NCI-H1436 (cell line): ENCODE measurements around the gene MCM3AP.
"Not testable (repeated sequence)": the region's sequence is repeated elsewhere in the genome, so short reads cannot be mapped to it uniquely, and the experiment has no call there.

Source experiments
- DNase-seq: peaks from one replicate; lab custom pipeline; 2025; lab: John Stamatoyannopoulos, UW

MCM3AP gene

GRCh38 chr21:46203203-46203600, 82.2 kb downstream of the MCM3AP start:
- DNase-seq, result no peak

DNA sequence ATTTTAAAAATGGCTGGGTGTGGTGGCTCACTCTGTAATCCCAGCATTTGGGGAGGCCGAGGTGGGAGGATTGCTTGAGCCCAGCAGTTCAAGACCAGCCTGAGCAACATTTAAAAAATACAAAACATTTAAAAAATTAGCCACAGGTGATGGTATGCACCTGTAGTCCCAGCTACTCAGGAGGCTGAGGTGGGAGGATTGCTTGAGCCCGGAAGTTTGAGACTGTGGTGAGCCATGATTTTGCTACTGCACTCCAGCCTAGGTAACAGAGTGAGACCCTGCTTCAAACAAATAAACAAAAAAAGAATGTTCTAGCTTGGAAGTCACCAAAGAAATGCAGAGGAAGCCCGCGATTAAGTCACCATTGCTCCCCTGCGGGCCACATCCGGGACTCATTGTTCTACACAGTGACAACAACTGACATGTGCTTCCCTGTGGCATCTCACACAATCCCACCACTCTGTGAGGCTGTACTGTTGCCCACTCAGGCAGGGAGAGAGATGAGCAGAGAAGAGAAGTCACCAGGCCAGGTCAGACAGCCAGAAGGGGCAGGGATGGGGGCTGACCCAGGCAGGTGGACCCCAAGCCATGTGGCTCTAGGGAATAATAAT, 82.7 kb downstream of the MCM3AP start:
- DNase-seq, result no peak

- not testable (repeated sequence) for DNase-seq
These were observed 84.3 kb downstream of the MCM3AP start for GRCh38 chr21:46200877-46201803.

- no peak for DNase-seq
These were observed 85.7 kb downstream of the MCM3AP start for GRCh38 chr21:46199436-46200373.

GRCh38 chr21:46196733-46197132, 88.7 kb downstream of the MCM3AP start:
- DNase-seq, result no peak

DNA sequence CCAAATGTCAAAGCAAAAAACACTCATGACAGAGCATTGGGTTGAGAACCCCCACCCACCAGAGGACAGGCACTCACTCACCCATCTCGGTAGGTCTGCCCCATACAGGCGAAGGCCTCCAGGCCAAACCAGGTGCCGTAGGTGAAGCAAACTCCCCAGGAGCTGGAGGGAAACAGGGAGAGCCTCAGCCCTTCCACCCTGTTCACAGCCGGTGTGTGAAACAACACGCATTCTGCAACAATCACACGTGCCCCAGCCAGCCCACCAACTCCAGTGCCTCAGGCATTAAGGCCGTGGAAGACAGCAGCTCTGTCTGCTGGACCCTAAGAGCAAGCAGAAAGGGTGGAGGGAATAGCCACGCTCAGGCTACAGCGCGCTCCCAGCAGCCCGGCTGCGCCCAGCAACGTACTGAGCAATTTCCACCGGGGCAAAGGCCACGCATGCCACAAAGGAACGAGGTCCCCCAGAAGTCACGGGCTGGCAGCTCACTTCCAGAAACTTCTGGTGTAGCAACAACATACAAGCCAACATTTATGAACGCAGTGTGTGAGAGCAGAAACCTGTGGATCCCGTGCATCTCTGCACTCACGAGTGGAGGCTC, 89.7 kb downstream of the MCM3AP start:
- DNase-seq, result no peak

GRCh38 chr21:46194374-46195334, 90.8 kb downstream of the MCM3AP start:
- DNase-seq, result no peak

GRCh38 chr21:46193829-46194373, 91.5 kb downstream of the MCM3AP start:
- DNase-seq, result no peak

DNA sequence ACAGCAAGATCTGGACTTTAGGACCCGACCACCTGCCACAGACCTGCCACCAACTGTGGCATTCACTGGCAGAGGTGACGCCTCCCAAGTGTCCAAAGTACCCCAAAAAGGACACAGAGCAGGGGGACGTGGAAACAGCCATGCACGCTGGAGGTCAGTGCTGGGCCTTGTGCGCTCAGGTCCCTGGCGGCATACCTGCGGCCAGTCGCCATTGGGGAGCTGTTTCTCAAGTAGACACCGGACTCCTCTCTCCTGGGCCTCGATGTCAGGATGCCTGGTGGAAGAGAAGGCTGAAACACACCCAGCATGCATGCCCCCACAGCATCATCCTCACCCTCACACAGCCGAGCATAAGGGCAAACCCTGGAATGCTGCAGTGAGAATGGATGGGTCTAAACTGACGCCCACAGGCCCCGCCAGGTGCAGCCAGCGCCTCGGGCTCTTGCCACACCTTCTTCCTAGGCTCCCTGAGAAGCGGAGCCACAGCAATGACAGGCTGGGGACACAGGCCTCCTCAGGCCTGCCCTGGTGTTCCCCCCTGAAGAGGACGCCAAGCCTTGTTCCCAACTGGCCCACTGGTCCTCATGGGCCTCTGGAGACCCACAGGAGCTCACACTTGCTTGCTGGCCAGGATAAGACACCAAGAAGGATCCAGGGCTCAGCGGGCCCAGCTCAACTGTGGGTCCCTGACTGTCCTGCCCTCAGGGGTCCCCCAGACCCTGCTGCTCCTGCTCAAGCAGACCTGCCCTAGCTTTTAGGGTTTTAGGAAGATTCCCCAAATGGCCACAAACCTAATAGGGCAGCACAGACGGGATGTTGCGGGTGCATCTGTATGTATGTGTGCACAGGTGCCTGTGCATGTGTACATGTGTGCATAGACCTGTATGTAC, 93.5 kb downstream of the MCM3AP start:
- no peak for DNase-seq

GRCh38 chr21:46191257-46191685, 94.1 kb downstream of the MCM3AP start:
- no peak for DNase-seq

GRCh38 chr21:46190491-46191131, 94.8 kb downstream of the MCM3AP start:
- DNase-seq, result no peak

- DNase-seq, result no peak
These were observed 95.4 kb downstream of the MCM3AP start for GRCh38 chr21:46189959-46190490.

- DNase-seq, result no peak
These were observed 96.0 kb downstream of the MCM3AP start for GRCh38 chr21:46189213-46189958.

GRCh38 chr21:46188226-46189212, 96.9 kb downstream of the MCM3AP start:
- DNase-seq, result no peak

- no peak for DNase-seq
These were observed 97.6 kb downstream of the MCM3AP start for GRCh38 chr21:46187814-46188213.

DNA sequence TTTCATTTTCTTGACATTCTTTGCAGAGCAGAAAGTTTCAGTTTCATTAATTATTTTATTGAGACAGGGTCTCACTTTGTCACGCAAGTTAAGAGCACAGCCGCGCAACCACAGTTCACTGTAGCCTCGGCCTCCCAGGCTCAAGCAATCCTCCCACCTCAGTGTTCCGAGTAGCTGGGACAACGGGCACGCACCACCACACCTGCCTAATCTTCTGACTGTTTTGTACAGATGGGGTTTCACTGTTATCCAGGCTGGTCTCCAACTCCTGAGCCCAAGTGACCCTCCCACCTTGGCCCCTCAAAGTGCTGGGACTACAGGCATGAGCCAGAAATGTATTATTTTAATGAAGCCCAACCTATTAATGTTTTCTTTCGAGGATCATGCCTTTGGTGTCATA, 98.2 kb downstream of the MCM3AP start:
- no peak for DNase-seq

- no peak for DNase-seq
These were observed 99.7 kb downstream of the MCM3AP start for GRCh38 chr21:46185716-46186115.
